IMR-90 (cell line): ENCODE results near the gene TPPP3. TPM values are rescaled to one million over a fixed set of nuclear protein-coding genes. Genes with fewer than 3 reads are reported as not detected.

Experiments used
- ATAC-seq: fragments of 200-7000 bp; cut with Tn5 transposase; 2 replicates; pipeline ENCODE4 v1.9.1; 2020; ENCODE audit warnings: low read depth, mild to moderate bottlenecking, moderate library complexity
- BruUV-seq: library from RNA; stranded (reverse); fragments of 400-500 nt; replicated peaks from 2 replicates; lab custom pipeline; 2021; lab: Mats Ljungman, UMichigan
- CTCF ChIA-PET: fragments of 300-600 bp; formaldehyde crosslinking; extraction: SDS; loops from one replicate; lab custom pipeline; 2021; ENCODE audit warnings: antibody characterized with exemption; lab: Yijun Ruan, JAX
- POLR2A ChIA-PET: fragments of 300-600 bp; sonication (Branson Sonifier 250); formaldehyde crosslinking; loops from one replicate; lab custom pipeline; 2022; ENCODE audit warnings: antibody characterized with exemption; ENCODE audit not compliant: unreplicated experiment; lab: Charles Lee
- DNase-seq: peaks from one replicate; pipeline ENCODE4 v3.0.0; 2013
- H2AFZ ChIP-seq: replicated peaks from 2 replicates; pipeline ENCODE3; 2013; ENCODE audit warnings: low read length, mild to moderate bottlenecking; ENCODE audit not compliant: poor library complexity
- H2AK5ac ChIP-seq: 2 replicates; pipeline ENCODE4 v1.6.1; 2013; ENCODE audit warnings: low read depth, low read length, inconsistent platforms
- H2AK9ac ChIP-seq: replicated peaks from 2 replicates; pipeline ENCODE3; 2013; ENCODE audit warnings: mild to moderate bottlenecking, low read depth, low read length, moderate library complexity; ENCODE audit not compliant: poor library complexity
- H2BK120ac ChIP-seq: 2 replicates; pipeline ENCODE4 v1.6.1; 2013; ENCODE audit warnings: low read depth, low read length, inconsistent platforms
- H2BK15ac ChIP-seq: 3 replicates; pipeline ENCODE4 v1.6.1; 2013; ENCODE audit warnings: low read depth, low read length, inconsistent platforms
- H2BK20ac ChIP-seq: 2 replicates; pipeline ENCODE4 v1.6.1; 2013; ENCODE audit warnings: low read depth, mild to moderate bottlenecking, inconsistent platforms, low read length, moderate library complexity
- H2BK5ac ChIP-seq: 2 replicates; pipeline ENCODE4 v1.6.1; 2013; ENCODE audit warnings: mild to moderate bottlenecking, low read depth, low read length, inconsistent platforms; ENCODE audit not compliant: poor library complexity, severe bottlenecking
- H3K14ac ChIP-seq: replicated peaks from 2 replicates; pipeline ENCODE4 v1.6.1; 2013; ENCODE audit warnings: low read depth, low read length, inconsistent platforms
- H3K18ac ChIP-seq: 2 replicates; pipeline ENCODE4 v1.6.1; 2013; ENCODE audit warnings: low read depth, low read length, control low read depth
- H3K23ac ChIP-seq: 2 replicates; pipeline ENCODE4 v1.6.1; 2013; ENCODE audit warnings: low read depth, low read length, inconsistent platforms
- H3K27ac ChIP-seq: 2 replicates; pipeline ENCODE4 v1.5.1; 2013; ENCODE audit warnings: mild to moderate bottlenecking, control low read depth, low read length; ENCODE audit not compliant: insufficient read depth
- H3K27me3 ChIP-seq: 2 replicates; pipeline ENCODE4 v1.6.1; 2013; ENCODE audit warnings: low read length; ENCODE audit not compliant: control insufficient read depth, insufficient read depth
- H3K36me3 ChIP-seq: 2 replicates; pipeline ENCODE4 v1.6.1; 2013; ENCODE audit warnings: low read length, mixed read lengths; ENCODE audit not compliant: control insufficient read depth, insufficient read depth
- H3K4ac ChIP-seq: 2 replicates; pipeline ENCODE4 v1.6.1; 2013; ENCODE audit warnings: low read depth, low read length, inconsistent platforms
- H3K4me1 ChIP-seq: 2 replicates; pipeline ENCODE4 v1.6.1; 2013; ENCODE audit warnings: low read length, mixed read lengths; ENCODE audit not compliant: control insufficient read depth, insufficient read depth
- H3K4me2 ChIP-seq: 2 replicates; pipeline ENCODE4 v1.6.1; 2013; ENCODE audit warnings: low read depth, mild to moderate bottlenecking, control low read depth, low read length, moderate library complexity
- H3K4me3 ChIP-seq: 2 replicates; pipeline ENCODE4 v1.5.1; 2013; ENCODE audit warnings: low read depth, mild to moderate bottlenecking, control low read depth, low read length, moderate library complexity; ENCODE audit not compliant: insufficient read depth
- H3K56ac ChIP-seq: 2 replicates; pipeline ENCODE4 v1.6.1; 2013; ENCODE audit warnings: low read length, inconsistent platforms; ENCODE audit not compliant: insufficient read depth; ENCODE audit errors: extremely low read depth
- H3K79me1 ChIP-seq, 2 experiments: 2 replicates each; pipeline ENCODE4 v1.6.1; 2013; ENCODE audit warnings: low read length in 2 of 2, inconsistent platforms in 1 of 2, low read depth in 1 of 2
- H3K9ac ChIP-seq: 2 replicates; pipeline ENCODE4 v1.6.1; 2013; ENCODE audit warnings: low read depth, low read length, control low read depth
- H3K9me1 ChIP-seq: 2 replicates; pipeline ENCODE4 v1.6.1; 2013; ENCODE audit warnings: low read length, inconsistent platforms; ENCODE audit not compliant: insufficient read depth
- H3K9me3 ChIP-seq: 2 replicates; pipeline ENCODE4 v1.6.1; 2013; ENCODE audit warnings: low read length; ENCODE audit not compliant: control insufficient read depth, insufficient read depth
- H4K20me1 ChIP-seq: 2 replicates; pipeline ENCODE4 v1.6.1; 2013; ENCODE audit warnings: low read length, inconsistent platforms; ENCODE audit not compliant: insufficient read depth
- H4K5ac ChIP-seq: 2 replicates; pipeline ENCODE4 v1.6.1; 2013; ENCODE audit warnings: mild to moderate bottlenecking, low read depth, low read length, control low read depth
- H4K8ac ChIP-seq, 2 experiments: 2 replicates each; pipeline ENCODE4 v1.6.1; 2013; ENCODE audit warnings: low read depth in 2 of 2, low read length in 2 of 2, control low read depth in 1 of 2, inconsistent platforms in 1 of 2
- H4K91ac ChIP-seq: 2 replicates; pipeline ENCODE4 v1.6.1; 2013; ENCODE audit warnings: low read depth, low read length, inconsistent platforms; ENCODE audit not compliant: insufficient read depth
- CEBPB ChIP-seq: IDR thresholded peaks from 2 replicates; pipeline ENCODE4 v1.6.1; 2012; ENCODE audit warnings: low read depth, low read length, improper control_type of control experiment
- FOS ChIP-seq: fragments of 150-350 bp; IDR thresholded peaks from 2 replicates; pipeline ENCODE4 v1.6.1; 2016; ENCODE audit warnings: low read depth, low read length
- WGBS, 2 experiments: methylation state at CpG; one replicate each; pipeline versions ENCODE4 v1.1.5 to v1.1.7; 2013; ENCODE audit warnings: missing lambda C conversion rate in 2 of 2; ENCODE audit not compliant: insufficient read length in 1 of 2; ENCODE audit errors: extremely low coverage in 2 of 2; 5-methylcytosine and 5-hydroxymethylcytosine counted together
- dilution Hi-C: fragments of 300-500 bp; cut with HindIII; formaldehyde crosslinking; loops from one replicate; pipeline ENCODE4 v1.14.3; 2018; ENCODE audit warnings: low sequenced_read_pairs; ENCODE audit not compliant: unreplicated experiment
- in situ Hi-C: fragments of 300-500 bp; cut with MboI; formaldehyde crosslinking; loops from 3 replicates; pipeline ENCODE4 v1.14.3; 2019; ENCODE audit warnings: low sequenced_read_pairs, inconsistent platforms, mixed read lengths
- intact Hi-C: fragments of 100-400 bp; cut with micrococcal nuclease; formaldehyde crosslinking; loops from 2 replicates; pipeline ENCODE4 v1.10.0; 2022
- microRNA-seq, 2 experiments: library from miRNA; stranded (forward) in 1 of 2; unstranded in 1 of 2; fragments of 10-50 nt in 1 of 2; fragments of <30 nt in 1 of 2; gene quantifications in 1 of 2; microRNA quantifications in 1 of 2; one replicate each; pipeline versions ENCODE3 to v1.1.0; 2013 to 2020; ENCODE audit not compliant: insufficient read depth in 1 of 2, insufficient read length in 1 of 2, unreplicated experiment in 1 of 2
- polyA plus RNA-seq, 3 experiments: library from polyadenylated mRNA; depleted of rRNA; stranded (reverse); fragments of >200 nt; gene quantifications; 2 replicates each; pipeline ENCODE4 v1.2.3, GENCODE V29; 2012; ENCODE audit warnings: low replicate concordance in 1 of 3
- small RNA-seq, 5 experiments: library from RNA; depleted of rRNA; stranded (forward); fragments of <200 nt; gene quantifications; one replicate each; pipeline ENCODE3, GENCODE V24; 2012
- total RNA-seq: library from RNA; depleted of rRNA; stranded (reverse); fragments of >200 nt; gene quantifications from 2 replicates; pipeline ENCODE4 v1.2.3, GENCODE V29; 2012; rRNA removed
- TF ChIP-seq, protein P1 (sequence below): fragments of 150-350 bp; IDR thresholded peaks from 2 replicates; pipeline ENCODE4 v1.6.1; 2017; ENCODE audit warnings: mild to moderate bottlenecking, antibody characterized with exemption, low read length, low read depth

Gene TPPP3
- total and polyA plus RNA-seq, 2 of the 4 experiments (the other 2 are of a cell fraction) = 0.54 to 2.4 TPM

DNA sequence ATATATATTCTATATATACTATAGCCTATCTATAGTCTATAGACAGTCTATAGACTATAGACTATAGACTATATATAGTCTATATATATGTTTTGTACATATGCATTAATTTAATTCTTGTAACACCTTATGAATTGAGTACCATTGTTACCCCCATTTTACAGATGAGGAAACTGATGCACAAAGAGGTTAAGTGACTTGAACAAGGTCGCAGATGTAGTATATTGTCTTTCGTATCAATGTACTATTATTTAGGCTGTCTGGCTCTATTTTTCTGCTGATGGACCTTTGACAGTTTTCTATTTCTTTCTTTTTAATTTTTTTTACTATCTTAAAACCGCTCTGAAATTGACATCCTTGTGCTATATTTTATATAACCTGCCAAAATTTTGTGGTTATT, 52.0 kb downstream of the TPPP3 start:
- dilution Hi-C loops = no loop called here
- no peak overlapping the region for H4K8ac ChIP-seq
- no peaks in the 10 kb centered on the region for H3K9me1 ChIP-seq
- WGBS, 2 experiments = no CpG with 5 or more reads among the region's 3 CpGs
- H3K9me3 ChIP-seq = no peaks in the 10 kb centered on the region
- H3K14ac ChIP-seq = no peak overlapping the region
- no peak overlapping the region for H2BK120ac ChIP-seq
- no peaks in the 10 kb centered on the region for H3K79me1 ChIP-seq
- H3K4me1 ChIP-seq = no peaks in the 10 kb centered on the region
- H4K20me1 ChIP-seq = no peaks in the 10 kb centered on the region
- intact Hi-C loops = no loop called here
- no peak overlapping the region for H3K27ac ChIP-seq
- H3K4ac ChIP-seq = no peak overlapping the region
- H2BK5ac ChIP-seq = no peak overlapping the region
- CTCF ChIA-PET = no interaction called here
- no TSS peak for BruUV-seq
- in situ Hi-C loops = no loop called here
- H3K4me2 ChIP-seq = no peak overlapping the region
- H2AFZ ChIP-seq = no peak overlapping the region
- H2BK15ac ChIP-seq = no peak overlapping the region
- H2BK20ac ChIP-seq = no peak overlapping the region
- H3K56ac ChIP-seq = no peak overlapping the region
- H3K27me3 ChIP-seq = no peaks in the 10 kb centered on the region
- DNase-seq = no peak
- H3K18ac ChIP-seq = no peak overlapping the region
- no peak for TF ChIP-seq CEBPB
- TF ChIP-seq, protein P1, sequence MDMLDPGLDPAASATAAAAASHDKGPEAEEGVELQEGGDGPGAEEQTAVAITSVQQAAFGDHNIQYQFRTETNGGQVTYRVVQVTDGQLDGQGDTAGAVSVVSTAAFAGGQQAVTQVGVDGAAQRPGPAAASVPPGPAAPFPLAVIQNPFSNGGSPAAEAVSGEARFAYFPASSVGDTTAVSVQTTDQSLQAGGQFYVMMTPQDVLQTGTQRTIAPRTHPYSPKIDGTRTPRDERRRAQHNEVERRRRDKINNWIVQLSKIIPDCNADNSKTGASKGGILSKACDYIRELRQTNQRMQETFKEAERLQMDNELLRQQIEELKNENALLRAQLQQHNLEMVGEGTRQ = no peak
- no peak for TF ChIP-seq FOS
- no peak overlapping the region for H2AK9ac ChIP-seq
- H3K36me3 ChIP-seq = no peaks in the 10 kb centered on the region
- H3K23ac ChIP-seq = no peak overlapping the region
- no peak overlapping the region for H2AK5ac ChIP-seq
- no peak for ATAC-seq
- no peak overlapping the region for H3K9ac ChIP-seq
- no peak overlapping the region for H3K4me3 ChIP-seq
- POLR2A ChIA-PET = no interaction called here
- H4K5ac ChIP-seq = no peak overlapping the region
- no peak overlapping the region for H4K91ac ChIP-seq

Small RNA genes within 50 kb of the gene (microRNA-seq; reads per million reads assigned to microRNA genes)
- not detected for gene RNU1-123P (ENCODE audit: insufficient read depth, insufficient read length)

Small RNA genes within 50 kb of the gene (small RNA-seq; reads per million reads assigned to genes)
- 0 reads per million in 5 experiments for gene RNU1-123P

Other genes starting within 250 kb of the TPPP3 start
- gene B3GNT9, start 242.5 kb downstream of the TPPP3 start, total RNA-seq = 5.0 and 5.3 TPM in 2 replicates
- gene B3GNT9, start 242.5 kb downstream of the TPPP3 start, polyA plus RNA-seq (2012; rRNA removed) = 12.0 and 13.3 TPM in 2 replicates
- gene TRADD, start 233.6 kb downstream of the TPPP3 start, total RNA-seq = 8.1 and 8.6 TPM in 2 replicates
- gene TRADD, start 233.6 kb downstream of the TPPP3 start, polyA plus RNA-seq (2012; rRNA removed) = 14.6 and 18.6 TPM in 2 replicates
- 1.9 and 2.3 TPM in 2 replicates for gene FBXL8, start 233.5 kb downstream of the TPPP3 start, total RNA-seq
- gene FBXL8, start 233.5 kb downstream of the TPPP3 start, polyA plus RNA-seq (2012; rRNA removed) = 12.5 and 14.5 TPM in 2 replicates
- gene HSF4, start 228.8 kb downstream of the TPPP3 start, total RNA-seq = 0.54 and 0.83 TPM in 2 replicates
- 6.7 and 7.5 TPM in 2 replicates for gene HSF4, start 228.8 kb downstream of the TPPP3 start, polyA plus RNA-seq (2012; rRNA removed)
- 5.0 and 6.1 TPM in 2 replicates for gene NOL3, start 223.0 kb downstream of the TPPP3 start, total RNA-seq
- gene NOL3, start 223.0 kb downstream of the TPPP3 start, polyA plus RNA-seq (2012; rRNA removed) = 16.9 and 17.2 TPM in 2 replicates
- gene MATCAP1, start 209.5 kb downstream of the TPPP3 start, total RNA-seq = 7.5 and 8.2 TPM in 2 replicates
- gene MATCAP1, start 209.5 kb downstream of the TPPP3 start, polyA plus RNA-seq (2012; rRNA removed) = 43.9 and 47.3 TPM in 2 replicates
- gene EXOC3L1, start 203.4 kb downstream of the TPPP3 start, total RNA-seq = not detected in 2 replicates
- 0.09 TPM in 1 of 2 replicates, not detected in the other for gene EXOC3L1, start 203.4 kb downstream of the TPPP3 start, polyA plus RNA-seq (2012; rRNA removed)
- gene E2F4, start 201.3 kb downstream of the TPPP3 start, total RNA-seq = 57.5 and 63.4 TPM in 2 replicates
- gene E2F4, start 201.3 kb downstream of the TPPP3 start, polyA plus RNA-seq (2012; rRNA removed) = 103 and 106 TPM in 2 replicates
- 0.28 and 0.36 TPM in 2 replicates for gene ELMO3, start 194.4 kb downstream of the TPPP3 start, total RNA-seq
- 1.6 and 1.9 TPM in 2 replicates for gene ELMO3, start 194.4 kb downstream of the TPPP3 start, polyA plus RNA-seq (2012; rRNA removed)
- gene TMEM208, start 166.4 kb downstream of the TPPP3 start, total RNA-seq = 41.7 and 65.6 TPM in 2 replicates
- 66.5 and 68.8 TPM in 2 replicates for gene TMEM208, start 166.4 kb downstream of the TPPP3 start, polyA plus RNA-seq (2012; rRNA removed)
- gene FHOD1, start 146.0 kb downstream of the TPPP3 start, total RNA-seq = 13.1 and 13.8 TPM in 2 replicates
- gene FHOD1, start 146.0 kb downstream of the TPPP3 start, polyA plus RNA-seq (2012; rRNA removed) = 64.0 and 71.4 TPM in 2 replicates
- 1.8 and 2.5 TPM in 2 replicates for gene SLC9A5, start 144.5 kb downstream of the TPPP3 start, total RNA-seq
- gene SLC9A5, start 144.5 kb downstream of the TPPP3 start, polyA plus RNA-seq (2012; rRNA removed) = 5.4 and 5.7 TPM in 2 replicates
- gene PLEKHG4, start 114.0 kb downstream of the TPPP3 start, total RNA-seq = 8.3 and 14.0 TPM in 2 replicates
- gene PLEKHG4, start 114.0 kb downstream of the TPPP3 start, polyA plus RNA-seq (2012; rRNA removed) = 50.7 and 56.8 TPM in 2 replicates
- under 0.01 TPM in 1 of 2 replicates, not detected in the other for gene KCTD19, start 66.8 kb downstream of the TPPP3 start, total RNA-seq
- 0.07 and 0.36 TPM in 2 replicates for gene KCTD19, start 66.8 kb downstream of the TPPP3 start, polyA plus RNA-seq (2012; rRNA removed)
- 0.18 TPM in 1 of 2 replicates, not detected in the other for gene LRRC36, start 66.7 kb downstream of the TPPP3 start, total RNA-seq
- gene LRRC36, start 66.7 kb downstream of the TPPP3 start, polyA plus RNA-seq (2012; rRNA removed) = 0.20 and 0.29 TPM in 2 replicates
- gene ZDHHC1, start 23.0 kb upstream of the TPPP3 start, total RNA-seq = 1.7 and 2.0 TPM in 2 replicates
- 5.9 and 6.1 TPM in 2 replicates for gene ZDHHC1, start 23.0 kb upstream of the TPPP3 start, polyA plus RNA-seq (2012; rRNA removed)
- gene HSD11B2, start 37.6 kb upstream of the TPPP3 start, total RNA-seq = not detected in 2 replicates
- 0.26 and 0.27 TPM in 2 replicates for gene HSD11B2, start 37.6 kb upstream of the TPPP3 start, polyA plus RNA-seq (2012; rRNA removed)
- 112 and 128 TPM in 2 replicates for gene ATP6V0D1, start 87.7 kb upstream of the TPPP3 start, total RNA-seq
- 123 and 124 TPM in 2 replicates for gene ATP6V0D1, start 87.7 kb upstream of the TPPP3 start, polyA plus RNA-seq (2012; rRNA removed)
- gene AGRP, start 90.0 kb upstream of the TPPP3 start, total RNA-seq = not detected in 2 replicates
- not detected in 2 replicates for gene AGRP, start 90.0 kb upstream of the TPPP3 start, polyA plus RNA-seq (2012; rRNA removed)
- 9.5 and 15.8 TPM in 2 replicates for gene RIPOR1, start 135.3 kb upstream of the TPPP3 start, total RNA-seq
- gene RIPOR1, start 135.3 kb upstream of the TPPP3 start, polyA plus RNA-seq (2012; rRNA removed) = 33.0 and 41.3 TPM in 2 replicates
- gene CTCF, start 169.0 kb upstream of the TPPP3 start, total RNA-seq = 22.8 and 26.4 TPM in 2 replicates
- gene CTCF, start 169.0 kb upstream of the TPPP3 start, polyA plus RNA-seq (2012; rRNA removed) = 16.1 and 16.7 TPM in 2 replicates